ENCODE results near the gene SPATA17.

DNA sequence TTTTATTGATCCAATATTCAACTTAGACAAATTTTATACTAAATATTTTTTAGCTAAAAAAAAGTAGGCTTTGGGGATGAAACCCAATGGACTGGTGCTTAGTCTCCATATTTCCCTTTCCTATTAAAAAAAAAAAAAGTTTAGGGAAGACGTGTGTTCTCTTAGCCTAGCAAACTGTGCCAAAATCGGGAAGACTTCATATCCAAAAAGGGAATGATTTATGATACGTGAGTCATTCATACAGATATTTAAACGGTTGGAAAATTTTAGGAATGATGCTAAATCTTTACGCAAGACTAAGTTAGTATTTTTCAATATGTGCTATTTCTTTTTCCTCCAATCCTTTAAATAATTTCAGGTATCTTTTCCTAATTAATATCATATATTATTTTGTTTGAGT is 50.7 kb downstream of the SPATA17 start:
- TF ChIP-seq CTCF (conservative IDR thresholded peaks at IDR 0.05 in 1 of 2, IDR thresholded peaks at IDR 0.05 in 1 of 2; ENCODE audit: extremely low read depth in 1 of 2, insufficient read depth in 1 of 2, low read depth in 1 of 2, low read length in 2 of 2), result no peak
- TF ChIP-seq EZH2 (IDR thresholded peaks at IDR 0.05; ENCODE audit: borderline replicate concordance, low read length), result no peak
